Fibroblast of skin of right biceps (primary cell): ENCODE results near the gene GATD1.

Experiments used
- DNase-seq: peaks from one replicate; pipeline ENCODE4 v3.0.0-alpha.2; 2013

The GATD1 gene

GRCh38 chr11:777288-778255 is at the start of gene GATD1:
GATD1 (minus strand) TSS chr11:777487; CDS start chr11:777462, 25 bp downstream.
- peak; percentile 85 for DNase-seq

- DNase-seq: no peak
Observed at GRCh38 chr11:826836-827145, 49.5 kb upstream of the GATD1 start.

- no peak for DNase-seq
Observed at GRCh38 chr11:826227-826621, 48.9 kb upstream of the GATD1 start.

- DNase-seq: no peak
Observed at GRCh38 chr11:825366-826226, 48.3 kb upstream of the GATD1 start.

- no peak for DNase-seq
Observed at GRCh38 chr11:824942-825341, 47.7 kb upstream of the GATD1 start.

GRCh38 chr11:824292-824880 is 47.1 kb upstream of the GATD1 start:
- no peak for DNase-seq

GRCh38 chr11:823441-824291 is 46.4 kb upstream of the GATD1 start:
- DNase-seq: no peak

- no peak for DNase-seq
Observed at GRCh38 chr11:821512-822371, 44.5 kb upstream of the GATD1 start.

GRCh38 chr11:820655-821511 is 43.6 kb upstream of the GATD1 start:
- no peak for DNase-seq

- peak; percentile 61 for DNase-seq
Observed at GRCh38 chr11:819943-820649, 42.8 kb upstream of the GATD1 start.

GRCh38 chr11:819129-819931 is 42.0 kb upstream of the GATD1 start:
- peak; percentile 89 for DNase-seq

GRCh38 chr11:818396-819128 is 41.3 kb upstream of the GATD1 start, which contains the start of gene PNPLA2:
PNPLA2 (plus strand) TSS chr11:818914; CDS start chr11:819719, 805 bp downstream.
- DNase-seq: peak; percentile 59

- no peak for DNase-seq
Observed at GRCh38 chr11:816433-816779, 39.1 kb upstream of the GATD1 start.

- DNase-seq: no peak
Observed at GRCh38 chr11:815675-816432, 38.6 kb upstream of the GATD1 start.

GRCh38 chr11:813456-814096 is 36.3 kb upstream of the GATD1 start:
- no peak for DNase-seq

- no peak for DNase-seq
Observed at GRCh38 chr11:813072-813455, 35.8 kb upstream of the GATD1 start.

- no peak for DNase-seq
Observed at GRCh38 chr11:812390-812789, 35.1 kb upstream of the GATD1 start.
